GM18951 (cell line): ENCODE measurements around the gene METTL26.

Experiments
- POLR2A ChIP-seq: IDR thresholded peaks from 4 replicates; pipeline ENCODE4 v1.6.1; 2011; ENCODE audit warnings: mild to moderate bottlenecking; ENCODE audit not compliant: insufficient read length, insufficient read depth; ENCODE audit errors: extremely low read depth
- in situ Hi-C: fragments of 300-500 bp; cut with MboI; formaldehyde crosslinking; loops from one replicate; pipeline ENCODE4 v1.12.0; 2022; ENCODE audit warnings: low sequenced_read_pairs, mixed read lengths, inconsistent platforms; ENCODE audit not compliant: unreplicated experiment

Gene METTL26

GRCh38 chr16:593807-594206, 42.3 kb downstream of the METTL26 start:
- in situ Hi-C loops = no loop called here
- TF ChIP-seq POLR2A = no peak

- no peak for TF ChIP-seq POLR2A
These were observed 42.7 kb downstream of the METTL26 start for GRCh38 chr16:593406-593805.

GRCh38 chr16:592518-593306, 43.4 kb downstream of the METTL26 start:
- in situ Hi-C loops = no loop called here
- no peak for TF ChIP-seq POLR2A

More at GRCh38 chr16:593406-593805, 42.7 kb downstream of the METTL26 start:
- in situ Hi-C loops = no loop called here

GRCh38 chr16:591892-592517, 44.1 kb downstream of the METTL26 start:
- in situ Hi-C loops = no loop called here
- TF ChIP-seq POLR2A = no peak

- TF ChIP-seq POLR2A = no peak
- in situ Hi-C loops = no loop called here
These were observed 44.9 kb downstream of the METTL26 start for GRCh38 chr16:591231-591630.

GRCh38 chr16:590815-591200, 45.3 kb downstream of the METTL26 start:
- in situ Hi-C loops = no loop called here
- TF ChIP-seq POLR2A = no peak

GRCh38 chr16:590188-590814, 45.8 kb downstream of the METTL26 start:
- no peak for TF ChIP-seq POLR2A
- in situ Hi-C loops = no loop called here

- peak; percentile 48 for TF ChIP-seq POLR2A
- in situ Hi-C loops = no loop called here
These were observed 46.4 kb downstream of the METTL26 start, which contains the start of gene RAB40C for GRCh38 chr16:589658-590187. Gene RAB40C (plus strand): TSS chr16:590066. CDS start chr16:590292, 226 bp downstream.

- in situ Hi-C loops = no loop called here
- TF ChIP-seq POLR2A = peak; percentile 88
These were observed 47.0 kb downstream of the METTL26 start for GRCh38 chr16:588889-589657.

- TF ChIP-seq POLR2A = no peak
- in situ Hi-C loops = no loop called here
These were observed 47.5 kb downstream of the METTL26 start for GRCh38 chr16:588639-588888.

- in situ Hi-C loops = no loop called here
- TF ChIP-seq POLR2A = peak; percentile 34
These were observed 49.2 kb downstream of the METTL26 start for GRCh38 chr16:586645-587590.

- peak; percentile 6 for TF ChIP-seq POLR2A
- in situ Hi-C loops = no loop called here
These were observed 50.0 kb downstream of the METTL26 start for GRCh38 chr16:586047-586644.
